Stimulated activated CD4-positive, alpha-beta T cell treated with anti-CD3 and anti-CD28 coated beads, Interleukin-2, amount 100 ng/mL, for 4 hours (primary cell): Measurements from ENCODE around the gene AFMID.

Experiments
- DNase-seq: peaks from one replicate; pipeline ENCODE4 v3.0.0-alpha.2; 2020; ENCODE audit warnings: low read depth

The AFMID gene

DNA sequence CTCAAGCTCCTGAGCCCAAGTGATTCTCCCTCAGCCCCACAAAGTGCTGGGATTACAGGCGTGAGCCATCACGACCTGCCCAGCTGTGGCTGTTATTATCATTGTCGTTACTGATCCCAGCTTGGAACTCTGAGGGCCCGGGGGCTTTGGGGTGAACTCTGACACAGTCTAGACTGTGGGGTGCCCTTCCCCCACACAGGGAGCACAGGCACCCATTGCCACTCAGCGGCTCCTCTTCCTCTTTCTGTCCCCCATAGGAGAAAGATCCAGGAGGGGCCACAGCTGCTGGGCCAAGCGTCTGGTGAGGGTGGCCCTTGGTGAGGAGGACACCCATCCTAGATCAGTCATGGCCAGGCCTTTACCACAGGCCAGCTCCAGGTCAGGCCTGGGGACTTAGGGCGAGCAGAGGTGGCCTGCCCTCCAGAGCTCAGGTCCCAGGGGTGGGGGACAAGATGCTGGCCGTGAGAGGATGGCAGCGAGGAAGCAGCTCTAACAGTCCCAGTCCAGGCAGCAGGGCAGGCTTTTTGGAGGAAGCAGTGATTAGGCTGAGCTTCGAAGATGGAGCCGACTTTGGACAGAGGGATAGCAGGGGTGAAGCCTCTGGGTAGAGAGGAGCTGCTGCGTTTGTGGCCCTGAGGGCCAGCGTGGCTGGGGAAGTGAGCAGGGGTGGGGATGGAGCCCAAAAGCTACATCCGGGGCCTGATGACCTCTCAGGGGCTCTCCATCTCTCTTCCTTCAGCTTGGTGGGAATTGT lies 69.0 kb downstream of the AFMID start:
- DNase-seq, result no peak

DNA sequence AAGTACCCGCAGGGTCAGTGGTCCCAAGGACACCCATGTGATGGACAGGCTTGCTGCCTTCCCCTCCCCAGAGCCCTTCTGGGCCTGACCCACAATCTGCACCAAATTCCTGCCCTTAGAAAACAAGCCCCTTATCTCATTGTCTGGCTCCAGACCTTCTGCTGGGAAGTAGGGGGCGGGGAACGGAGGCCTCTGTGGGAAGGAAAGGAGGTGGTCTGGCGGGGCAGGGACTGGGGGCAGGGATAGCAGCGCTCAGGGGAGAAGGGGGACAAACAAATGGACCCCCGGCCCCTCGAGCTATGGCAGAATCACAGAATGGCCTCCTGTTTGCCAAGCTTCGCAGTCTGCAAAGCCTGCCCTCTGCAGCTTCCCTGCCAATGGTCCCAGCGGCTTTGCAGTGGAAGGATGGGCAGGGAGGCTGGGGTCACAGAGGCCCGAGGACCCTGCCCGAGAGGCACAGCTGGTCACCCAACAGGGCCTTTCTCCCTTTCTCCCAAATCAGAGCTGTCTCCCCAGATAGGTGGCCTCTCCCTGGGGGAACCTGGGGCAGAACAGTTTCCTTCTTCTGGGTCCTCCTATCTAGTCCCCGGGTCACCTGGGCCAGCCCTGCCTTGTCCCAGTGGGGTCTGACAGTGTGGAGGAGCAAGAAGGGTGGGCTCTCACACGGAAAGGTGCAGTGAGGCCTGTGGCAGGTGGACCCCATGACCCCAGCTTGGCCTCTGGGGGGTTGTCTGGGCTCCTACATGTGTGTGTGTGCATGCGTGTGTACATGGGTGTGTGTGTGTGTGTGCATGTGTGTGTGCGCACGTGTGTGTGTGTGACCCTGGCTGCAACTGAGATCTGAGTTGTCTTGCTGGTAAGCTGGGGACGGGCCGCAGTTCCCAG lies 69.8 kb downstream of the AFMID start:
- no peak for DNase-seq
